Lung (tissue), 12 donors: ENCODE results near the gene ZNF534. TPM values are rescaled to one million over a fixed set of nuclear protein-coding genes. Genes with fewer than 3 reads are reported as not detected.

Experiments
- ATAC-seq: fragments of 200-7000 bp; cut with Tn5 transposase; one replicate; pipeline ENCODE4 v1.9.1; 2020; ENCODE audit warnings: moderate number of reproducible peaks; ENCODE audit not compliant: insufficient read depth, low FRiP score
- DNase-seq, 3 donors: peaks; one replicate each; pipeline ENCODE4 v3.0.0-alpha.2; 2013 to 2017
- H3K27ac ChIP-seq, 2 donors: one replicate each; pipeline ENCODE4 v1.5.1; 2013; ENCODE audit warnings: mild to moderate bottlenecking in 2 of 2, moderate library complexity in 2 of 2, control low read depth in 1 of 2, inconsistent platforms in 1 of 2, low read depth in 1 of 2, low read length in 1 of 2
- H3K27me3 ChIP-seq, 3 donors: one replicate each; pipeline ENCODE4 v1.5.1; 2013; ENCODE audit warnings: low read length in 2 of 3; ENCODE audit not compliant: control insufficient read depth in 3 of 3, insufficient read depth in 3 of 3
- H3K36me3 ChIP-seq, 4 donors: one replicate each; pipeline ENCODE4 v1.5.1; 2013; ENCODE audit warnings: low read length in 4 of 4, mild to moderate bottlenecking in 1 of 4, moderate library complexity in 1 of 4; ENCODE audit not compliant: control insufficient read depth in 4 of 4, insufficient read depth in 4 of 4
- H3K4me1 ChIP-seq, 5 donors: one replicate each; pipeline ENCODE4 v1.5.1; 2013; ENCODE audit warnings: low read length in 5 of 5, mild to moderate bottlenecking in 2 of 5, moderate library complexity in 1 of 5; ENCODE audit not compliant: control insufficient read depth in 5 of 5, insufficient read depth in 5 of 5
- H3K4me3 ChIP-seq: one replicate; pipeline ENCODE4 v1.5.1; 2013; ENCODE audit warnings: mild to moderate bottlenecking, control low read depth, moderate library complexity
- H3K9ac ChIP-seq, 2 donors: one replicate each; pipeline ENCODE4 v1.5.1; 2013; ENCODE audit warnings: low read length in 2 of 2, control low read depth in 1 of 2; ENCODE audit not compliant: insufficient read depth in 1 of 2
- H3K9me3 ChIP-seq, 4 donors: one replicate each; pipeline ENCODE4 v1.5.1; 2013; ENCODE audit warnings: low read length in 3 of 4, mild to moderate bottlenecking in 1 of 4, moderate library complexity in 1 of 4; ENCODE audit not compliant: control insufficient read depth in 4 of 4, insufficient read depth in 3 of 4
- WGBS, 2 donors: extraction: QIAGEN DNeasy Blood & Tissue Kit; methylation state at CpG; one replicate each; pipeline ENCODE4 v1.1.7; 2013; 5-methylcytosine and 5-hydroxymethylcytosine counted together
- polyA plus RNA-seq, 2 donors: library from polyadenylated mRNA; stranded (reverse); fragments of 200-250 nt; gene quantifications; one replicate each; pipeline ENCODE4 v1.2.1, GENCODE V29; 2013
- total RNA-seq, 2 donors: library from RNA; depleted of rRNA in 1 of 2; stranded (reverse); fragments of >200 nt in 1 of 2; gene quantifications; one replicate each; pipeline ENCODE4 v1.2.1, GENCODE V29; 2014 to 2021
- TF ChIP-seq, protein P1 (sequence below): IDR thresholded peaks from 2 replicates; pipeline ENCODE4 v1.5.1; 2012; ENCODE audit warnings: mild to moderate bottlenecking; ENCODE audit errors: control extremely low read depth, extremely low read depth
- donor health status: control.
- donor health status: control.
- donor health status: Bipolar disorder and iron deficiency.
- donor health status: healthy.
- donor health status: DM: yes; HTN: yes; CAD: no.

Gene ZNF534
- total and polyA plus RNA-seq, 4 donors = 0.06 to 0.20 (median 0.13) TPM

- no peak for DNase-seq
These were observed 30.9 kb upstream of the ZNF534 start for GRCh38 chr19:52398081-52398441.

DNA sequence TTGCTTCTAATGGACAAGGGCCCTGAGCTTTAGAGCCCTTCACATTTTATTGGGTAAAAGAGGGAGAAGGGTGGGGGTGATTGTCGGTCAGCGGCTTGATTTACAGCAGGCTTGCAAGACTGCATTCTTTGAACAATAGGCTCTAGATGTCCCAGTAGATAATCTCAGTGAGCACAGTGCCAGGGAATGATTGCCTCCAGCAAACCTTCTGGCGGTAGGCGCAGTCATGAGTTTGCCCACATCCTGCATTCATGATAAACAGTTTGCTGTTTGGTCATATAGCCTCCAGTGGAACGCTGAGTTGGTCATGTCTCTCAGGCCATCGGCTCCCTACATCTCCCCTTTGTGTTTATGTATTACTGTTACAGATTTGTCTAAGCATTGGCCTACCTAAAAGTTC is 18.7 kb upstream of the ZNF534 start:
- no peak overlapping the region for H3K9ac ChIP-seq
- TF ChIP-seq, protein P1, sequence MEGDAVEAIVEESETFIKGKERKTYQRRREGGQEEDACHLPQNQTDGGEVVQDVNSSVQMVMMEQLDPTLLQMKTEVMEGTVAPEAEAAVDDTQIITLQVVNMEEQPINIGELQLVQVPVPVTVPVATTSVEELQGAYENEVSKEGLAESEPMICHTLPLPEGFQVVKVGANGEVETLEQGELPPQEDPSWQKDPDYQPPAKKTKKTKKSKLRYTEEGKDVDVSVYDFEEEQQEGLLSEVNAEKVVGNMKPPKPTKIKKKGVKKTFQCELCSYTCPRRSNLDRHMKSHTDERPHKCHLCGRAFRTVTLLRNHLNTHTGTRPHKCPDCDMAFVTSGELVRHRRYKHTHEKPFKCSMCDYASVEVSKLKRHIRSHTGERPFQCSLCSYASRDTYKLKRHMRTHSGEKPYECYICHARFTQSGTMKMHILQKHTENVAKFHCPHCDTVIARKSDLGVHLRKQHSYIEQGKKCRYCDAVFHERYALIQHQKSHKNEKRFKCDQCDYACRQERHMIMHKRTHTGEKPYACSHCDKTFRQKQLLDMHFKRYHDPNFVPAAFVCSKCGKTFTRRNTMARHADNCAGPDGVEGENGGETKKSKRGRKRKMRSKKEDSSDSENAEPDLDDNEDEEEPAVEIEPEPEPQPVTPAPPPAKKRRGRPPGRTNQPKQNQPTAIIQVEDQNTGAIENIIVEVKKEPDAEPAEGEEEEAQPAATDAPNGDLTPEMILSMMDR = no peak
- no peak overlapping the region for H3K4me3 ChIP-seq
- no peaks in the 10 kb centered on the region for H3K27me3 ChIP-seq
- no peak for ATAC-seq
- H3K9me3 ChIP-seq = peaks cover 6 to 57% (median 37%) of the 10 kb centered on the region in 4 donors
- peaks cover 39 to 88% (median 73%) of the 10 kb centered on the region in 4 donors for H3K36me3 ChIP-seq
- no peak for DNase-seq
- WGBS, 2 donors = 91 to 98% methylated on average over 6 of the region's 6 CpGs
- H3K27ac ChIP-seq = no peak overlapping the region
- H3K4me1 ChIP-seq = no peaks in the 10 kb centered on the region

More at GRCh38 chr19:52398081-52398441, 30.9 kb upstream of the ZNF534 start:
- Histone ChIP-seq H3K27me3 (no peaks in the 10 kb centered on the region), H3K4me3 (peak overlapping the region; percentile 89), H3K36me3 (peaks cover 24 to 51% (median 36%) of the 10 kb centered on the region in 4 donors), H3K9ac (peak overlapping the region; percentile 45 to 93), H3K9me3 (peaks cover 0 to 31% (median 16%) of the 10 kb centered on the region in 4 donors), H3K4me1 (peaks cover 0 to 13% (median 7%) of the 10 kb centered on the region in 5 donors), H3K27ac (peak overlapping the region; percentile 28 to 76)
- TF ChIP-seq, protein P1 = no peak
- 3 to 5% methylated on average over 14 of the region's 14 CpGs for whole genome bisulfite sequencing, 2 donors
- no peak for ATAC-seq

DNA sequence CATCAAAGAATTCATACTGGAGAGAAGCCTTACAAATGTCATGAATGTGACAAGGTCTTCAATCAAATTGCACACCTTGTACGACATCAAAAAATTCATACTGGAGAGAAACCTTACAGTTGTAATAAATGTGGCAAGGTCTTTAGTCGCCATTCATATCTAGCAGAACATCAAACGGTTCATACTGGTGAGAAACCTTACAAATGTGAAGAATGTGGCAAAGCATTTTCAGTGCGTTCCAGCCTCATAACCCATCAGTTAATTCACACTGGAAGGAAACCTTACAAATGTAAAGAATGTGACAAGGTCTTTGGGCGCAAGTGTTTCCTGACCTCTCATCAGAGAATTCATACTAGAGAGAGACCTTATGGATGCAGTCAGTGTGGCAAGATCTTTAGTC is 13.2 kb upstream of the ZNF534 start:
- DNase-seq (no peak), ATAC-seq (no peak)
- TF ChIP-seq, protein P1 = no peak
- no peaks in the 10 kb centered on the region for H3K4me1 ChIP-seq
- no peak overlapping the region for H3K4me3 ChIP-seq
- H3K27ac ChIP-seq = no peak overlapping the region
- no peaks in the 10 kb centered on the region for H3K27me3 ChIP-seq
- H3K9ac ChIP-seq = no peak overlapping the region
- WGBS, 2 donors = 95 to 97% methylated on average over 5 of the region's 5 CpGs
- peaks cover 13 to 74% (median 33%) of the 10 kb centered on the region in 4 donors for H3K9me3 ChIP-seq
- peaks cover 8 to 43% (median 26%) of the 10 kb centered on the region in 4 donors for H3K36me3 ChIP-seq

DNA sequence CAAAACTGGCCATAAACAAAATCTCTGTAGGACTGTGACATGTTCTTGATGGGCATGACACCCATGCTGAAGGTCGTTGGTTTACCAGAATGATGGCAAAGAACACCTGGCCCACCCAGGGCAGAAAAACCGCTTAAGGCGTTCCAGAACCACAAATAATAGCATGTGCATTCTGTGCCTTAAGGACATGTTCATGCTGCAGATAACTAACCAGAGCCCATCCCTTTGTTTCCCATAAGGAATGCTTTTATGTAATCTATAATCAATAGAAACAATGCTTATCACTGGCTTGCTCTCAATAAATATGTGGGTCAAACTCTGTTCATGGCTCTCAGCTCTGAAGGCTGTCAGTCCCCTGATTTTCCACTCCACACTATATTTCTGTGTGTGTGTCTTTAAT is 13.2 kb downstream of the ZNF534 start:
- DNase-seq = no peak
- WGBS, 2 donors = 73 to 84% methylated on average over 3 of the region's 3 CpGs
- no peak overlapping the region for H3K9ac ChIP-seq
- H3K27me3 ChIP-seq = no peaks in the 10 kb centered on the region
- ATAC-seq = no peak
- H3K4me1 ChIP-seq = no peaks in the 10 kb centered on the region
- TF ChIP-seq, protein P1 = no peak
- H3K27ac ChIP-seq = no peak overlapping the region
- H3K4me3 ChIP-seq = no peak overlapping the region
- no peaks in the 10 kb centered on the region for H3K36me3 ChIP-seq
- peaks cover 1 to 32% (median 10%) of the 10 kb centered on the region in 4 donors for H3K9me3 ChIP-seq
